ENCODE measurements around the gene RAPGEF4. TPM values are rescaled to one million over a fixed set of nuclear protein-coding genes. Genes with fewer than 3 reads are reported as not detected.
"Not testable (repeated sequence)": the region's sequence is repeated elsewhere in the genome, so short reads cannot be mapped to it uniquely, and the experiment has no call there.

RAPGEF4 gene
- total RNA-seq, 1 donor from 2014 or later = 1.5 TPM

- no peak for DNase-seq (ENCODE audit: low read depth)
Measured at GRCh38 chr2:173087214-173087581, 351.6 kb downstream of the RAPGEF4 start.

- DNase-seq (ENCODE audit: low read depth) = no peak
Measured at GRCh38 chr2:173087793-173088496, 352.3 kb downstream of the RAPGEF4 start.

DNA sequence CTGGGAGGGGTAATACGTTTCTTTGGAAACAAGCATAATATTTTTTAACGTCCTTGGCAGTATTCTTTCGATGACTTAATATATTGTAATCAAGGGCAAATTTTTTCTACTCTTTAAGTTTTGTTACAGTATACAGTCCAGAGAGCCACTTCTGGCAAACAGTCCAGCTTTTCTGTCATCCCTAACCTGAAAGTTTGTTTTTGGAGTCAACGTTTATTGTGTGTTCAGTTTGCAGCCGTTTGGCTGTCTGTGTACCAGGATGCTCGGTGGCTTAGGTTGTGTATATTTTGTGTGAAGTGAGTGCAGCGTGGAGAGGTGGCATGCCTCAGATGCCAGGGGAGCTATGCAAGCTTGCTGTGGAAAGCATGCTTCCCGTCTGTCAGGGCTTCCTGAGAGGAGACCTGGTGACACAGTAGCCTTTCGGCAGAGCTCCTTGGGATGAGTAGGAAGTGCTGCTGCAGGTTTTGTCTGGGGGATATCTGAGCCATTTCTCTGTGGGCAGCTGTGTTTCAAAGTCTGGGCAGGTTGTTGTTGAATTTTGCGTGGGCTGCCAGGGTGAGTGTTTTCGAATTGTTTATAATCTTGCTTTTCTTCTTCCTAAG, 354.7 kb downstream of the RAPGEF4 start:
- peak; percentile 18 for DNase-seq (ENCODE audit: low read depth)

GRCh38 chr2:173090973-173091660, 355.5 kb downstream of the RAPGEF4 start:
- no peak for DNase-seq (ENCODE audit: low read depth)

DNA sequence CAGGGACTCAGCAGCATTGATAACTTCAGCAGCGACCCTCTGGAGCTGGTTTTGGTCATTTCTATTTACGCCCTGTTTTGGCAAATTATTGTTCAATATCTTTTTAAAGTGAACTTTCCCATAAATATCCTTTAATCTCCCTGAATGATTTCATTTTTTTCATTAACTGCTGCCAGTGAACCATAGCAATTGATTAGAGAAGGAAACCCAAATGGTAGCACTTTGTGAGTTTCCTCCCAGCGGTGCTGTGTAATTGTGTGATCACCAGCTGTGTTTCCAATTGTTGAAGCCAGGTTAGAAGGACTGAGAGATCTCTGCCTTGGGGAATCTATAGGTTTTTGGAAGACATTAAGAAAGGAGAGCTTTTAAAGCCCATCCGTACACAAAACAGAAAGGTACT, 356.3 kb downstream of the RAPGEF4 start:
- DNase-seq (ENCODE audit: low read depth) = no peak

- DNase-seq (ENCODE audit: low read depth) = no peak
Measured at GRCh38 chr2:173092844-173093402, 357.3 kb downstream of the RAPGEF4 start.

DNA sequence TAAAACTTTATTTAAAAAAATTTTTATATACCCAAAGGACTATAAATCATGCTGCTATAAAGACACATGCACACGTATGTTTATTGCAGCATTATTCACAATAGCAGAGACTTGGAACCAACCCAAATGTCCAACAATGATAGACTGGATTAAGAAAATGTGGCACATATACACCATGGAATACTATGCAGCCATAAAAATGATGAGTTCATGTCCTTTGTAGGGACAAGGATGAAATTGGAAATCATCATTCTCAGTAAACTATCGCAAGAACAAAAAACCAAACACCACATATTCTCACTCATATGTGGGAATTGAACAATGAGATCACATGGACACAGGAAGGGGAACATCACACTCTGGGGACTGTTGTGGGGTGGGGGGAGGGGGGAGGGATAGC, 358.0 kb downstream of the RAPGEF4 start:
- not testable (repeated sequence) for DNase-seq (ENCODE audit: low read depth)

GRCh38 chr2:173094731-173095130, 359.1 kb downstream of the RAPGEF4 start:
- no peak for DNase-seq (ENCODE audit: low read depth)

GRCh38 chr2:173095356-173095755, 359.7 kb downstream of the RAPGEF4 start:
- DNase-seq (ENCODE audit: low read depth) = no peak

- DNase-seq (ENCODE audit: low read depth) = peak; percentile 58
Measured at GRCh38 chr2:173099271-173099670, 363.6 kb downstream of the RAPGEF4 start.

DNA sequence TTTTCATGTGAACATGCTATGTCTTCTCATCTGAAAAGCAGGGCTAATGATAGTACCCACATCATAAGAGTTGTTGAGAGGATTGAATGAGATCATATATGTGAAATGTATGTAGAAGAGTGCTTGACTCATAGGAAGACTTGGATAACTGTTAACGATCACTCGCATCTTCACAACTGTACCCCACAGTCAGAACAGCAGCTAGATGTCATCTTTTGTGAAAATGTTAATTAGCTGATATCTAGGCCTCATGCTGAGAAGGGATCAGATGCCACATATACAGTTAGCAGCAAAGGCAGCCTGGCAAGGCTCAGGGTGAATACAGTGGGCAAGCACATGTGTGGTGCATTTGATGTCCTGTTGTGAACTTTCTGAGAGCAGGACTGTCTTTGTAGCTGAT, 364.2 kb downstream of the RAPGEF4 start:
- DNase-seq (ENCODE audit: low read depth) = no peak

- no peak for DNase-seq (ENCODE audit: low read depth)
Measured at GRCh38 chr2:173101687-173102086, 366.0 kb downstream of the RAPGEF4 start.

Other genes with a start within 250 kb of the RAPGEF4 start
- gene PDK1, start 179.8 kb upstream of the RAPGEF4 start, total RNA-seq = 10.1 and 13.2 TPM in 2 replicates

Measured in myocyte (in vitro differentiated cells).